ENCODE data around the gene NEK2. TPM values are rescaled to one million over a fixed set of nuclear protein-coding genes. Genes with fewer than 3 reads are reported as not detected.

Gene NEK2
- total RNA-seq, 1 experiment from 2014 or later, result 60.5 TPM

GRCh38 chr1:211714154-211714553 is 38.7 kb upstream of the NEK2 start:
- Histone ChIP-seq H3F3A (ENCODE audit: insufficient read depth, low read depth) (no peaks in the 10 kb centered on the region), H3K4me1 (replicated peaks; ENCODE audit: insufficient read depth) (no peaks in the 10 kb centered on the region), H3K9me3 (ENCODE audit: insufficient read depth, low read depth) (no peaks in the 10 kb centered on the region), H3K27ac (no peak overlapping the region), H3K9me2 (ENCODE audit: insufficient read depth) (no peaks in the 10 kb centered on the region), H2AFZ (no peak overlapping the region), H3K36me3 (ENCODE audit: low read depth) (no peaks in the 10 kb centered on the region), H3K4me2 (no peak overlapping the region), H4K20me1 (ENCODE audit: insufficient read depth) (no peaks in the 10 kb centered on the region), H3K27me3 (ENCODE audit: insufficient read depth, low read depth) (no peaks in the 10 kb centered on the region), H3K79me2 (ENCODE audit: low read depth) (no peaks in the 10 kb centered on the region), H3K4me3 (no peak overlapping the region)
- no peak for DNase-seq
- no peak for TF ChIP-seq EZH2 (IDR thresholded peaks at IDR 0.05; ENCODE audit: low read depth)
- no peak for TF ChIP-seq CTCF (conservative IDR thresholded peaks at IDR 0.05)
- intact Hi-C loops (cut with micrococcal nuclease; ENCODE audit: unreplicated experiment), result no loop called here
- BruUV-seq (replicated peaks), result no TSS peak
- ChIA-PET POLR2A (ENCODE audit: unreplicated experiment) (no interaction called here), CTCF (no interaction called here)

DNA sequence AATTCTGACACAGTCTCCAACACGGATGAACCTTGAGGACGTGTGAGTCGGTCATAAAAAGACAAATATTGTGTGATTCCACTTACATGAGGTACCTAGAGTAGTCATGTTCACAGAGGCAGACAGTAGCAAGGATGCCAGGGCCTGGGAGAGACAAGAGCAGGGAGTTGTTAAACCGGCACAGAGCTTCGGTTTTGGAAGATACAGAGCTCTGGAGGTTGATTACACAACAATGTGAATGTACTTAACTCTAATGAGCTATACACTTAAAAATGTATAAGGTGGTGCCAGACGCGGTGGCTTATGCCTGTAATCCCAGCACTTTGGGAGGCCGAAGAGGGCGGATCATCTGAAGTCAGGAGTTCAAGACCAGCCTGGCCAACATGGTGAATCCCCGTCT is 37.8 kb upstream of the NEK2 start:
- Histone ChIP-seq H3K4me1 (replicated peaks; ENCODE audit: insufficient read depth) (no peaks in the 10 kb centered on the region), H3K9me3 (ENCODE audit: insufficient read depth, low read depth) (no peaks in the 10 kb centered on the region), H3K4me3 (no peak overlapping the region), H3K4me2 (no peak overlapping the region), H4K20me1 (ENCODE audit: insufficient read depth) (no peaks in the 10 kb centered on the region), H3K36me3 (ENCODE audit: low read depth) (no peaks in the 10 kb centered on the region), H3F3A (ENCODE audit: insufficient read depth, low read depth) (no peaks in the 10 kb centered on the region), H3K27ac (no peak overlapping the region), H2AFZ (no peak overlapping the region), H3K9me2 (ENCODE audit: insufficient read depth) (no peaks in the 10 kb centered on the region), H3K79me2 (ENCODE audit: low read depth) (no peaks in the 10 kb centered on the region), H3K27me3 (ENCODE audit: insufficient read depth, low read depth) (no peaks in the 10 kb centered on the region)
- intact Hi-C loops (cut with micrococcal nuclease; ENCODE audit: unreplicated experiment), result no loop called here
- CTCF ChIA-PET, result interaction anchor here (0.6 to 0.7 kb wide), 3 partner anchors 26 to 418 kb away, joined by 3 to 5 read pairs (median 3); no protein-coding TSS in a partner anchor
- no TSS peak for BruUV-seq (replicated peaks)
- TF ChIP-seq EZH2 (IDR thresholded peaks at IDR 0.05; ENCODE audit: low read depth), result no peak
- DNase-seq, result no peak
- POLR2A ChIA-PET (ENCODE audit: unreplicated experiment), result no interaction called here

GRCh38 chr1:211711315-211711705 is 35.9 kb upstream of the NEK2 start:
- POLR2A ChIA-PET (ENCODE audit: unreplicated experiment), result no interaction called here
- CTCF ChIA-PET, result no interaction called here

More at GRCh38 chr1:211711315-211711705, 35.9 kb upstream of the NEK2 start:
- no peak overlapping the region for H2AFZ ChIP-seq
- no peaks in the 10 kb centered on the region for H3K79me2 ChIP-seq (ENCODE audit: low read depth)
- no peaks in the 10 kb centered on the region for H3K36me3 ChIP-seq (ENCODE audit: low read depth)
- no peaks in the 10 kb centered on the region for H3F3A ChIP-seq (ENCODE audit: insufficient read depth, low read depth)
- TF ChIP-seq EZH2 (IDR thresholded peaks at IDR 0.05; ENCODE audit: low read depth), result no peak
- TF ChIP-seq CTCF (conservative IDR thresholded peaks at IDR 0.05), result no peak
- no peak overlapping the region for H3K27ac ChIP-seq
- no peak for DNase-seq
- H3K27me3 ChIP-seq (ENCODE audit: insufficient read depth, low read depth), result no peaks in the 10 kb centered on the region
- H3K9me2 ChIP-seq (ENCODE audit: insufficient read depth), result no peaks in the 10 kb centered on the region
- H3K4me2 ChIP-seq, result no peak overlapping the region
- H4K20me1 ChIP-seq (ENCODE audit: insufficient read depth), result no peaks in the 10 kb centered on the region
- peaks cover 3% of the 10 kb centered on the region; the same call in 1 of the 2 replicates for H3K4me1 ChIP-seq (replicated peaks; ENCODE audit: insufficient read depth)
- BruUV-seq (replicated peaks), result no TSS peak
- H3K4me3 ChIP-seq, result no peak overlapping the region
- intact Hi-C loops (cut with micrococcal nuclease; ENCODE audit: unreplicated experiment), result no loop called here
- H3K9me3 ChIP-seq (ENCODE audit: insufficient read depth, low read depth), result no peaks in the 10 kb centered on the region

All from PC-9 (cell line).